ENCODE data around the gene ATG14.
"Not testable (repeated sequence)": the region's sequence is repeated elsewhere in the genome, so short reads cannot be mapped to it uniquely, and the experiment has no call there.

Gene ATG14

GRCh38 chr14:55347748-55348147 lies 63.9 kb downstream of the ATG14 start:
- Histone ChIP-seq H3K4me1 (ENCODE audit: control insufficient read depth, low read depth, low read length) (no peaks in the 10 kb centered on the region), H3K4me3 (ENCODE audit: low read length) (no peak overlapping the region), H3K9ac (ENCODE audit: low read length) (no peak overlapping the region), H3K27me3 (ENCODE audit: control insufficient read depth, insufficient read depth, low read length) (no peaks in the 10 kb centered on the region), H3K27ac (ENCODE audit: low read length) (no peak overlapping the region), H3K9me3 (ENCODE audit: control insufficient read depth, low read depth, low read length) (no peaks in the 10 kb centered on the region), H3K36me3 (ENCODE audit: control insufficient read depth, low read depth, low read length) (peaks cover 17% of the 10 kb centered on the region)

- Histone ChIP-seq H3K4me3 (ENCODE audit: low read length) (no peak overlapping the region), H3K27ac (ENCODE audit: low read length) (no peak overlapping the region), H3K27me3 (ENCODE audit: control insufficient read depth, insufficient read depth, low read length) (no peaks in the 10 kb centered on the region), H3K9me3 (ENCODE audit: control insufficient read depth, low read depth, low read length) (no peaks in the 10 kb centered on the region), H3K4me1 (ENCODE audit: control insufficient read depth, low read depth, low read length) (no peaks in the 10 kb centered on the region), H3K9ac (ENCODE audit: low read length) (no peak overlapping the region), H3K36me3 (ENCODE audit: control insufficient read depth, low read depth, low read length) (peaks cover 14% of the 10 kb centered on the region)
Observed at GRCh38 chr14:55347040-55347439, 64.6 kb downstream of the ATG14 start.

- not testable (repeated sequence) for H3K4me1 ChIP-seq (ENCODE audit: control insufficient read depth, low read depth, low read length); H3K4me3 ChIP-seq (ENCODE audit: low read length); H3K9me3 ChIP-seq (ENCODE audit: control insufficient read depth, low read depth, low read length); H3K9ac ChIP-seq (ENCODE audit: low read length); H3K27me3 ChIP-seq (ENCODE audit: control insufficient read depth, insufficient read depth, low read length); H3K36me3 ChIP-seq (ENCODE audit: control insufficient read depth, low read depth, low read length); H3K27ac ChIP-seq (ENCODE audit: low read length)
Observed at GRCh38 chr14:55344582-55345163, 67.0 kb downstream of the ATG14 start.

GRCh38 chr14:55341781-55342180 lies 69.8 kb downstream of the ATG14 start:
- Histone ChIP-seq H3K9me3 (ENCODE audit: control insufficient read depth, low read depth, low read length) (no peaks in the 10 kb centered on the region), H3K27me3 (ENCODE audit: control insufficient read depth, insufficient read depth, low read length) (no peaks in the 10 kb centered on the region), H3K36me3 (ENCODE audit: control insufficient read depth, low read depth, low read length) (no peaks in the 10 kb centered on the region), H3K9ac (ENCODE audit: low read length) (no peak overlapping the region), H3K27ac (ENCODE audit: low read length) (no peak overlapping the region), H3K4me3 (ENCODE audit: low read length) (no peak overlapping the region), H3K4me1 (ENCODE audit: control insufficient read depth, low read depth, low read length) (peaks cover 8% of the 10 kb centered on the region)

- no peaks in the 10 kb centered on the region for H3K27me3 ChIP-seq (ENCODE audit: control insufficient read depth, insufficient read depth, low read length)
- H3K27ac ChIP-seq (ENCODE audit: low read length), result no peak overlapping the region
- H3K4me3 ChIP-seq (ENCODE audit: low read length), result no peak overlapping the region
- H3K36me3 ChIP-seq (ENCODE audit: control insufficient read depth, low read depth, low read length), result no peaks in the 10 kb centered on the region
- H3K9me3 ChIP-seq (ENCODE audit: control insufficient read depth, low read depth, low read length), result no peaks in the 10 kb centered on the region
- H3K4me1 ChIP-seq (ENCODE audit: control insufficient read depth, low read depth, low read length), result peaks cover 8% of the 10 kb centered on the region
- H3K9ac ChIP-seq (ENCODE audit: low read length), result no peak overlapping the region
Observed at GRCh38 chr14:55340482-55340881, 71.1 kb downstream of the ATG14 start.

GRCh38 chr14:55339770-55340169 lies 71.9 kb downstream of the ATG14 start:
- Histone ChIP-seq H3K36me3 (ENCODE audit: control insufficient read depth, low read depth, low read length) (no peaks in the 10 kb centered on the region), H3K27ac (ENCODE audit: low read length) (no peak overlapping the region), H3K9ac (ENCODE audit: low read length) (no peak overlapping the region), H3K4me1 (ENCODE audit: control insufficient read depth, low read depth, low read length) (peaks cover 8% of the 10 kb centered on the region), H3K9me3 (ENCODE audit: control insufficient read depth, low read depth, low read length) (no peaks in the 10 kb centered on the region), H3K27me3 (ENCODE audit: control insufficient read depth, insufficient read depth, low read length) (no peaks in the 10 kb centered on the region), H3K4me3 (ENCODE audit: low read length) (no peak overlapping the region)

GRCh38 chr14:55336691-55337090 lies 74.9 kb downstream of the ATG14 start:
- peaks cover 8% of the 10 kb centered on the region for H3K4me1 ChIP-seq (ENCODE audit: control insufficient read depth, low read depth, low read length)
- H3K9me3 ChIP-seq (ENCODE audit: control insufficient read depth, low read depth, low read length), result no peaks in the 10 kb centered on the region
- no peaks in the 10 kb centered on the region for H3K27me3 ChIP-seq (ENCODE audit: control insufficient read depth, insufficient read depth, low read length)
- no peaks in the 10 kb centered on the region for H3K36me3 ChIP-seq (ENCODE audit: control insufficient read depth, low read depth, low read length)
- H3K4me3 ChIP-seq (ENCODE audit: low read length), result no peak overlapping the region
- H3K27ac ChIP-seq (ENCODE audit: low read length), result no peak overlapping the region
- H3K9ac ChIP-seq (ENCODE audit: low read length), result no peak overlapping the region

- Histone ChIP-seq H3K9me3 (ENCODE audit: control insufficient read depth, low read depth, low read length) (no peaks in the 10 kb centered on the region), H3K4me1 (ENCODE audit: control insufficient read depth, low read depth, low read length) (peaks cover 8% of the 10 kb centered on the region), H3K4me3 (ENCODE audit: low read length) (no peak overlapping the region), H3K36me3 (ENCODE audit: control insufficient read depth, low read depth, low read length) (no peaks in the 10 kb centered on the region), H3K9ac (ENCODE audit: low read length) (no peak overlapping the region), H3K27me3 (ENCODE audit: control insufficient read depth, insufficient read depth, low read length) (no peaks in the 10 kb centered on the region), H3K27ac (ENCODE audit: low read length) (no peak overlapping the region)
Observed at GRCh38 chr14:55336162-55336561, 75.5 kb downstream of the ATG14 start.

- Histone ChIP-seq H3K4me3 (ENCODE audit: low read length) (no peak overlapping the region), H3K27ac (ENCODE audit: low read length) (no peak overlapping the region), H3K36me3 (ENCODE audit: control insufficient read depth, low read depth, low read length) (no peaks in the 10 kb centered on the region), H3K9me3 (ENCODE audit: control insufficient read depth, low read depth, low read length) (no peaks in the 10 kb centered on the region), H3K9ac (ENCODE audit: low read length) (no peak overlapping the region), H3K4me1 (ENCODE audit: control insufficient read depth, low read depth, low read length) (no peaks in the 10 kb centered on the region), H3K27me3 (ENCODE audit: control insufficient read depth, insufficient read depth, low read length) (no peaks in the 10 kb centered on the region)
Observed at GRCh38 chr14:55333711-55334485, 77.7 kb downstream of the ATG14 start.

- Histone ChIP-seq H3K36me3 (ENCODE audit: control insufficient read depth, low read depth, low read length) (no peaks in the 10 kb centered on the region), H3K4me1 (ENCODE audit: control insufficient read depth, low read depth, low read length) (no peaks in the 10 kb centered on the region), H3K9ac (ENCODE audit: low read length) (no peak overlapping the region), H3K9me3 (ENCODE audit: control insufficient read depth, low read depth, low read length) (no peaks in the 10 kb centered on the region), H3K27ac (ENCODE audit: low read length) (no peak overlapping the region), H3K27me3 (ENCODE audit: control insufficient read depth, insufficient read depth, low read length) (no peaks in the 10 kb centered on the region), H3K4me3 (ENCODE audit: low read length) (no peak overlapping the region)
Observed at GRCh38 chr14:55332654-55333570, 78.7 kb downstream of the ATG14 start.

GRCh38 chr14:55329999-55330710 lies 81.5 kb downstream of the ATG14 start:
- no peaks in the 10 kb centered on the region for H3K36me3 ChIP-seq (ENCODE audit: control insufficient read depth, low read depth, low read length)

More at GRCh38 chr14:55329999-55330710, 81.5 kb downstream of the ATG14 start:
- Histone ChIP-seq H3K4me1 (ENCODE audit: control insufficient read depth, low read depth, low read length) (no peaks in the 10 kb centered on the region), H3K9me3 (ENCODE audit: control insufficient read depth, low read depth, low read length) (no peaks in the 10 kb centered on the region), H3K9ac (ENCODE audit: low read length) (no peak overlapping the region), H3K4me3 (ENCODE audit: low read length) (no peak overlapping the region), H3K27ac (ENCODE audit: low read length) (no peak overlapping the region), H3K27me3 (ENCODE audit: control insufficient read depth, insufficient read depth, low read length) (no peaks in the 10 kb centered on the region)

All from iPS-18a (cell line).